ENCODE data around the gene KIF5A. TPM values are rescaled to one million over a fixed set of nuclear protein-coding genes. Genes with fewer than 3 reads are reported as not detected.
A peak's percentile ranks its signal among the peaks of the same experiment; 100 is the strongest.

KIF5A gene
- total RNA-seq, 1 experiment from 2014 or later: 0.05 TPM

DNA sequence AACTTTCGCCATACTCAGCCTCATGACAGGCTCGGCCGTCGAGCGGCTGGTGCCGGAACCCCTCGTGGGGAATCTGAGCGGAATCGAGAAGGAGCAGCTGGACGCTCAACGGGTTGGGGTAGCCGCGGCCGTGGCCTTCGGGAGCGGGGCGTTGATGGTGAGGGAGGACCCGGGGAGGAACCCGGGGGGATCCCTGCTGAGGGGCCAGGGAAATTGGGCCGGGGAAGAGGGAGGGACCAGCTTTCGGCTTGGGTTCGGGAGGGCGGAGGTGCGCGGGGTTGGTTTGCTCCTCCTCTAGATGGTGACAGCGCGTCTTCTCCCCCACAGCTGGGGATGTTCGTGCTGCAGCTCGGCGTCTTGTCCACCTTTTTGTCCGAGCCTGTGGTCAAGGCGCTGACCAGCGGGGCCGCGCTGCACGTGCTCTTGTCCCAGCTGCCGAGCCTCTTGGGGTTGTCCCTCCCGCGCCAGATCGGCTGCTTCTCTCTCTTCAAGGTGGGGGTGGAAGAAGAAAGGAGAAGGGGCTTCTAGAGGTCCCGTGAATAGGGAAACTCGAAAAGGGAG, 71.2 kb downstream of the KIF5A start:
- no peak for DNase-seq
- CTCF ChIA-PET: interaction anchor here (0.8 to 3.0 kb wide), 4 partner anchors 12 to 41 kb away, joined by 3 to 20 read pairs (median 6); partner anchors contain the start of gene B4GALNT1
- POLR2A ChIA-PET: no interaction called here
- no peaks in the 10 kb centered on the region for H3K9me3 Mint-ChIP-seq (ENCODE audit: unreplicated experiment)
- Histone ChIP-seq H3K27me3 (replicated peaks; ENCODE audit: control insufficient read depth, insufficient read depth, low read length) (peaks cover 4% of the 10 kb centered on the region), H3K36me3 (ENCODE audit: control insufficient read depth, insufficient read depth, low read length) (no peaks in the 10 kb centered on the region), H3K4me3 (ENCODE audit: low read depth, low read length) (peak overlapping the region; percentile 34), H3K9me3 (no peaks in the 10 kb centered on the region), H3K4me1 (no peaks in the 10 kb centered on the region; the same call in 1 of the 2 replicates)
- peak overlapping the region; percentile 75 for H3K4me3 Mint-ChIP-seq (ENCODE audit: unreplicated experiment)
- BruUV-seq (replicated peaks): no TSS peak
- TF ChIP-seq, protein P1, sequence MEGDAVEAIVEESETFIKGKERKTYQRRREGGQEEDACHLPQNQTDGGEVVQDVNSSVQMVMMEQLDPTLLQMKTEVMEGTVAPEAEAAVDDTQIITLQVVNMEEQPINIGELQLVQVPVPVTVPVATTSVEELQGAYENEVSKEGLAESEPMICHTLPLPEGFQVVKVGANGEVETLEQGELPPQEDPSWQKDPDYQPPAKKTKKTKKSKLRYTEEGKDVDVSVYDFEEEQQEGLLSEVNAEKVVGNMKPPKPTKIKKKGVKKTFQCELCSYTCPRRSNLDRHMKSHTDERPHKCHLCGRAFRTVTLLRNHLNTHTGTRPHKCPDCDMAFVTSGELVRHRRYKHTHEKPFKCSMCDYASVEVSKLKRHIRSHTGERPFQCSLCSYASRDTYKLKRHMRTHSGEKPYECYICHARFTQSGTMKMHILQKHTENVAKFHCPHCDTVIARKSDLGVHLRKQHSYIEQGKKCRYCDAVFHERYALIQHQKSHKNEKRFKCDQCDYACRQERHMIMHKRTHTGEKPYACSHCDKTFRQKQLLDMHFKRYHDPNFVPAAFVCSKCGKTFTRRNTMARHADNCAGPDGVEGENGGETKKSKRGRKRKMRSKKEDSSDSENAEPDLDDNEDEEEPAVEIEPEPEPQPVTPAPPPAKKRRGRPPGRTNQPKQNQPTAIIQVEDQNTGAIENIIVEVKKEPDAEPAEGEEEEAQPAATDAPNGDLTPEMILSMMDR (IDR thresholded peaks at IDR 0.05; ENCODE audit: insufficient read depth in 1 of 2, low read depth in 1 of 2, low read length in 1 of 2, severe bottlenecking in 1 of 2, unreplicated experiment in 1 of 2): no peak
- no peak overlapping the region for H3K27ac Mint-ChIP-seq (ENCODE audit: unreplicated experiment)
- H3K4me1 Mint-ChIP-seq (ENCODE audit: low read depth, unreplicated experiment): peaks cover 7% of the 10 kb centered on the region
- peaks cover 26% of the 10 kb centered on the region for H3K27me3 Mint-ChIP-seq (ENCODE audit: insufficient read depth, unreplicated experiment)
- intact Hi-C loops (cut with micrococcal nuclease; ENCODE audit: unreplicated experiment): loop anchor here (1.0 to 5.0 kb wide), 2 partner anchors 38 to 99 kb away; partner anchors contain the start of genes DDIT3 and MBD6
- no peaks in the 10 kb centered on the region for H3K36me3 Mint-ChIP-seq (ENCODE audit: insufficient read depth, unreplicated experiment)

DNA sequence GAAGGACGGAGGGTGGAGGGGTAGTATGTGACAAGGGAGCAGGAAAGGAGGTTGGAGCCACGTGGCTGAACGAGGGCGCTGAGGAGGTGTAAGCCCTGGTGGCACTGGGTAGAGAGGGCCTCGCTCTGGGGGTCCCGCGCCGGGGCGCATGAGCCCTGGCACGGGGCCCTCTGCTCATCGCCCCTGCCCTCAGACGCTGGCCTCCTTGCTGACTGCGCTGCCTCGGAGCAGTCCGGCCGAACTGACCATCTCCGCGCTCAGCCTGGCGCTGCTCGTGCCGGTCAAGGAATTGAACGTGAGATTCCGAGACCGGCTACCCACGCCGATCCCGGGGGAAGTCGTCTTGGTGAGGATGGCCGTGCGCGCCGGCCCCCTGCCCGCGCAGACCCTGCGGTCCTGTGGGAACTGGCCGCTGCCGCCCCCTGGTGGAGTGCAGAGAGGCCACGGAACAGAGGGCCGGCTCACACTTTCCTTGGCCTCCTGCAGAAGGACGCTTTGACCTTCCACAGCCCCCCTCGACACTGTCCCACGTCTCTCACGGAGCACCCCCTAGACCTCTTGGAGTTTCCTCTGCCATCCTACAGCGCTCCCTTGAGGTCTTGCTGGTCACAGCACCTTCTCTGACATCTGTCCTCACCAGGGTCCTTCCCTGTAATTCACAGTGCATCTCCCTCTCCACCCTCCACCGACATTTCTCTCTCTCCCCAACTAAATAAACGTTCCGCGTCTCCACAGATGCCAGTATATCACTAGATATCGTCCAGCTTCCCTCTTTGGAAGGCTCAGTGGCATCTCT, 71.9 kb downstream of the KIF5A start:
- BruUV-seq (replicated peaks): no TSS peak
- peaks cover 4% of the 10 kb centered on the region for H3K27me3 ChIP-seq (replicated peaks; ENCODE audit: control insufficient read depth, insufficient read depth, low read length)

More for the DNA sequence above, 71.9 kb downstream of the KIF5A start:
- no peak overlapping the region for H3K27ac Mint-ChIP-seq (ENCODE audit: unreplicated experiment)
- H3K9me3 ChIP-seq: no peaks in the 10 kb centered on the region
- intact Hi-C loops (cut with micrococcal nuclease; ENCODE audit: unreplicated experiment): loop anchor here (1.0 to 5.0 kb wide), 2 partner anchors 38 to 99 kb away; partner anchors contain the start of genes DDIT3 and MBD6
- POLR2A ChIA-PET: no interaction called here
- no peaks in the 10 kb centered on the region for H3K9me3 Mint-ChIP-seq (ENCODE audit: unreplicated experiment)
- peak overlapping the region; percentile 34 for H3K4me3 ChIP-seq (ENCODE audit: low read depth, low read length)
- peaks cover 7% of the 10 kb centered on the region for H3K4me1 Mint-ChIP-seq (ENCODE audit: low read depth, unreplicated experiment)
- CTCF ChIA-PET: interaction anchor here (0.7 to 3.0 kb wide), 4 partner anchors 11 to 42 kb away, joined by 3 to 20 read pairs (median 10); partner anchors contain the start of gene B4GALNT1
- peak overlapping the region; percentile 75 for H3K4me3 Mint-ChIP-seq (ENCODE audit: unreplicated experiment)
- H3K36me3 Mint-ChIP-seq (ENCODE audit: insufficient read depth, unreplicated experiment): no peaks in the 10 kb centered on the region
- no peaks in the 10 kb centered on the region; the same call in 1 of the 2 replicates for H3K4me1 ChIP-seq
- DNase-seq: peak; percentile 59 to 81
- TF ChIP-seq, protein P1 (IDR thresholded peaks at IDR 0.05; ENCODE audit: insufficient read depth in 1 of 2, low read depth in 1 of 2, low read length in 1 of 2, severe bottlenecking in 1 of 2, unreplicated experiment in 1 of 2): peak; percentile 85 to 94
- no peaks in the 10 kb centered on the region for H3K36me3 ChIP-seq (ENCODE audit: control insufficient read depth, insufficient read depth, low read length)
- H3K27me3 Mint-ChIP-seq (ENCODE audit: insufficient read depth, unreplicated experiment): peaks cover 26% of the 10 kb centered on the region

Measured in Caco-2 (cell line).